Fibroblast of skin of left biceps (primary cell): ENCODE measurements around the gene TNFSF15.

ENCODE experiments used
- DNase-seq, 2 experiments: peaks; one replicate each; pipeline ENCODE4 v3.0.0-alpha.2; 2013; ENCODE audit warnings: low read depth in 2 of 2

The TNFSF15 gene

GRCh38 chr9:114825126-114825795 is 19.4 kb upstream of the TNFSF15 start:
- DNase-seq = no peak

- no peak for DNase-seq
Observed at GRCh38 chr9:114824110-114824509, 18.3 kb upstream of the TNFSF15 start.

GRCh38 chr9:114823441-114823840 is 17.6 kb upstream of the TNFSF15 start:
- no peak for DNase-seq

GRCh38 chr9:114822708-114823107 is 16.9 kb upstream of the TNFSF15 start:
- no peak for DNase-seq

- no peak for DNase-seq
Observed at GRCh38 chr9:114820776-114821501, 15.1 kb upstream of the TNFSF15 start.

GRCh38 chr9:114818178-114818577 is 12.3 kb upstream of the TNFSF15 start:
- no peak for DNase-seq

- no peak for DNase-seq
Observed at GRCh38 chr9:114813717-114814418, 8.0 kb upstream of the TNFSF15 start.

- DNase-seq = no peak
Observed at GRCh38 chr9:114811966-114812636, 6.3 kb upstream of the TNFSF15 start.

GRCh38 chr9:114811301-114811700 is 5.5 kb upstream of the TNFSF15 start:
- DNase-seq = no peak

- no peak for DNase-seq
Observed at GRCh38 chr9:114810614-114811013, 4.8 kb upstream of the TNFSF15 start.

- no peak for DNase-seq
Observed at GRCh38 chr9:114806526-114806900, 674 bp upstream of the TNFSF15 start.

GRCh38 chr9:114804505-114804904 is 1.3 kb downstream of the TNFSF15 start:
- peak in 1 of 2 experiments; percentile 21 for DNase-seq

GRCh38 chr9:114803479-114804265 is 2.2 kb downstream of the TNFSF15 start:
- DNase-seq = no peak

- no peak for DNase-seq
Observed at GRCh38 chr9:114799925-114800324, 5.9 kb downstream of the TNFSF15 start.

- no peak for DNase-seq
Observed at GRCh38 chr9:114799441-114799840, 6.4 kb downstream of the TNFSF15 start.

- no peak for DNase-seq
Observed at GRCh38 chr9:114798780-114799427, 6.9 kb downstream of the TNFSF15 start.

- no peak for DNase-seq
Observed at GRCh38 chr9:114798101-114798500, 7.7 kb downstream of the TNFSF15 start.

- DNase-seq = no peak
Observed at GRCh38 chr9:114792396-114792795, 13.4 kb downstream of the TNFSF15 start.

- no peak for DNase-seq
Observed at GRCh38 chr9:114791736-114792135, 14.1 kb downstream of the TNFSF15 start.

GRCh38 chr9:114791312-114791711 is 14.5 kb downstream of the TNFSF15 start:
- no peak for DNase-seq

GRCh38 chr9:114790521-114790920 is 15.3 kb downstream of the TNFSF15 start:
- no peak for DNase-seq
